GM18951 (cell line): Measurements from ENCODE around the gene CST9.
"Not testable (repeated sequence)": the region's sequence is repeated elsewhere in the genome, so short reads cannot be mapped to it uniquely, and the experiment has no call there.

Experiments
- POLR2A ChIP-seq: IDR thresholded peaks from 4 replicates; pipeline ENCODE4 v1.6.1; 2011; ENCODE audit warnings: mild to moderate bottlenecking; ENCODE audit not compliant: insufficient read length, insufficient read depth; ENCODE audit errors: extremely low read depth
- in situ Hi-C: fragments of 300-500 bp; cut with MboI; formaldehyde crosslinking; loops from one replicate; pipeline ENCODE4 v1.12.0; 2022; ENCODE audit warnings: low sequenced_read_pairs, mixed read lengths, inconsistent platforms; ENCODE audit not compliant: unreplicated experiment

CST9 gene

DNA sequence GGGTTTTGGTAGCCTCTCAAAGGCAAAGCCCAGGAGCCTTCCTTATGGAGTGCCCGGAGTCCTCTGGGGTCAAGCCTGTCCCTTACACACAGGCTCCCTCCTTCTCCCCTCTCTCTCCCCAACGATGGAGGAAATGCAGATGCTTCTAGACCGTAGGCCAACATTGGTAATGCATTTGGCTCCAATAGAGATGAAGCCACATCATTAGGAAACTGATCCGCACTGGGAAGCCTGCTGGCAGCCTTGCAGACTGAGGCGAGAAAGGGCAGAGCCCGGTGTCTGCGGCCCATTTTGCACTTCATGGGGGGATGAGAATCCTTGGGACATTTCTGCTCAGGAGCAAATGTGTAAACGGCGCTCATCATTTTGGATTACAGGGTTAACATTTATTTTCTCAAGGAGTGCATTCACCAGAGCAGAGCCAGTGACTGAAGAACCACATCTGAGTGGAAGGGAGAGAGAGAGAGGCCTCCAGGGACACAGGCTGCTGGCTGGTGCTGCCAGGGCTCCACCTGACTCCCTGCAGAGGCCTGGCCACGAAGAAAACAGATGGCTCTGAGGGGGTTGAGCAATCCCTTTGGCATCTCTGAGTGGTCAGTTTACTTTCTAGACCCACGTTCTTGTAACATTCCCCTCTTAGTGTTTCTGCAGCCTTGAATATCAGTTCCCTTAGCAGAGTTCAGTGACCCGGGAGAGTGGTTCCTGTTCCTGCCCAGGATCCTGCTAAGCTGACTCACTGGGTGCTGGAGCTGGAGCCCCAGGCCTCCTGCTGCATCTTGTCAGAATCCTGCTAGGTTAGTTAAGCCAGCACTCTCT is 36.4 kb upstream of the CST9 start:
- TF ChIP-seq POLR2A, result no peak
- in situ Hi-C loops, result no loop called here

- no peak for TF ChIP-seq POLR2A
- in situ Hi-C loops, result no loop called here
These were observed 35.3 kb upstream of the CST9 start for GRCh38 chr20:23640671-23641667.

DNA sequence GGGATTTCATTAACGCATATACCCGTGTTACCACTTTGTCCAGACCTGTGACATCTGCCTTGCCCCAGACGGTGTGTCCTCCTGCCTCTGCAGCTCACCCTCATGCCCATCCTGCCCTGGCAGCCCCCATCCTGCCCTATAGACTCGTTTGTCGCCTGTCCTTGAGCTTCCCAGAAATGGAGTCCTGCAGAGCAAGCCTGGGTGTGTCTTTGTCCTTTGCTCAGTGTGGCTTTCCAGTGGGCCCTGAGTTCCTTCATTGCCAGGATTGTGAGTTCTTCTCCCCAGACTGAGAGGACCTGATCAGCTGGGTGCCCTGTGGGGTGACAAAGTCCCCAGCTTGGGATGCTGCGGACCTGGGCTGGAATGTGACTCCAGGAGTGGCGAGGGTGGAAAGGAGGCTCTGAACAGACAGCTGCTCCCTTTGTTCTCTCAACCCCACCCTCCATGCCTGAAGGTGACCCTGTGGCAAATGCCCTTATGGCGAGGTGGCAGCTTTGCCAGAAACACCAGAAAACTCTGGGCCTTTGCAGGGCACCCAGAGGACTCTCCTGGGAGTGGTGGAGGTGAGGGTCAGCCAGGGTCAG is 34.4 kb upstream of the CST9 start:
- in situ Hi-C loops, result no loop called here
- TF ChIP-seq POLR2A, result no peak

GRCh38 chr20:23639490-23639958 is 33.8 kb upstream of the CST9 start:
- in situ Hi-C loops, result no loop called here
- no peak for TF ChIP-seq POLR2A

- in situ Hi-C loops, result no loop called here
- TF ChIP-seq POLR2A, result no peak
These were observed 32.6 kb upstream of the CST9 start for GRCh38 chr20:23638309-23638708.

DNA sequence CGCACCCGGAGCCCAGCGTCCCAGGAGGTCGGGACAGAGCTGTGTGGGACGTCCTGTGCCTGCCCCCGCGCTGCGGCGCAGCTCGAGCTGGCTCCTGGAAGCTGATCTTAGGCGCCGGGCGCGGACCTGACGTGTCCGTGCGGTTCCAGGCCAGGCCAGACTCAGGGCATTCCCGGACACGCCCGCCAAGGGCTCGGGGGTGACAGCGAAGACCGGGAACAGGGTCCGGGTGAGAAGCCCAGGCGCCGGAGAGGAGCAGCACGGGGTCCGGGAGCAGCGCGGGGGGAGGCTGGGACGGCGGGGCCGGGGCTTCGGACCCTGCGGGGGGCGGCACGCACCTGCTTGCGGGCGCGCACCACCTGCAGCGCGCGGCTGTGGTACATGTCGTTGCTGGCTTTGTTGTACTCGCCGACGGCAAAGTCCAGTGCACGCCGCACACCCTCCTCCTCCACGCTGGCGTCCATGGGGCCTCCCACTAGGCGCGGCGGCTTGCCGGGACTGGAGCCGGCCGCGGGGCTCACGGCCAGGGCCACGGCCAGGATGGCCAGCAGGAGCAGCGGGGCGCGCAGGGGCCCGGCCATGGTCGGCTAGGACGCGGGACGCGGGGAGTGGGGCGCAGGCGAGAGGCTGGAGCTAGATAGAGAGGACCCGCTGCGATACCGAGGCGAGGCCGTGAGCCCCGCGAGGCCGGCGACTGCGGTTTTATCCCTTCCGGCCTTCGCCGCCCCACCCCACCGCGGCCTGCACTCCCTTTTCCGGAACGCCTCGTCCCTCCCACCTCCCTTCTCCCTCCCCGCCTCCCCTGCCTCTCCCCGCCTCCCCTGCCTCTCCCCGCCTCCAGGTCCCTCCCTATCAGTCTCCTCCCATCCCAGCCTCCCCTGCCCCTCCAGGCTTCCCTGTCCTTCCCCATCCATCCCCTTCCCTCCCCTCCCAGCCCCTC is 31.8 kb upstream of the CST9 start, which contains the start of gene CST3:
TSS of gene CST3 (minus strand) at position 674 of the 940 bp plus-strand sequence. CDS start at position 581, 93 bp downstream.
- in situ Hi-C loops, result no loop called here
- peak; percentile 81 for TF ChIP-seq POLR2A

- no peak for TF ChIP-seq POLR2A
These were observed 31.2 kb upstream of the CST9 start for GRCh38 chr20:23636908-23637281.

GRCh38 chr20:23636182-23636907 is 30.6 kb upstream of the CST9 start:
- TF ChIP-seq POLR2A, result no peak
- in situ Hi-C loops, result no loop called here

More at GRCh38 chr20:23636908-23637281, 31.2 kb upstream of the CST9 start:
- in situ Hi-C loops, result no loop called here

GRCh38 chr20:23635768-23636090 is 30.0 kb upstream of the CST9 start:
- in situ Hi-C loops, result not testable (repeated sequence)

DNA sequence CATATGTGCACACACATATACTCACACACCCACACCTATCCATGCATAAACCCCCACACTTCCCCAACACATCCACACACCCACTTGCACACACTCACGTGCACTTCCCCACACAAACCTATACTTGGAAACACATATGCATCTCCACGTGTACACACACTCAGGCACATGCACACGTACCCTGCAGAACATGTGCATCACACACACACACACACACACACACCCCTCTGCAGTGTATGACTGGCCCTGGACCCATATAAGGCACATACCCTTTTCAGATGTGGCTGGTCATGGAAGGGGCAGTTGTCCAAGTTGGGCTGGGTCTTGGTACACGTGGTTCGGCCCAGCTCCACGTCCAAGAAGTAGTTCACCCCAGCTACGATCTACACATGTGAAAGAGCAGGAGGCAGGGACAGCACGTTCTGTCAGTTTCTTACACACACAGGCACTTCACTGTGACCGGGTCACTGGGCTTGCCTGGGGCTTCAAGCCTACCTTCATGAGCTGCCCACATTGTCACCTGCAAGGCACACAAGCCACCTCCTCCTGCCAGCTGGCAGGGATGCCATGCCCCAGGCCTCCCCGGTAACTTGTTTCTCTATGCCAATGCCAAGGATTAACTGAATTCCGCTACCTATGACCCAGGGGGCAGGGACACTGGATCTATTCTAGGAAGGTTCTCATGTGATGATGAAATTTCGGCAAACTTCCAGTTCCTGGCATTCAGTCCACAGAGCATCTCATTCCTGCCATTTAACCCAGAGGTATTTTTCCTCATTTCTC is 29.5 kb upstream of the CST9 start:
- in situ Hi-C loops, result no loop called here
- TF ChIP-seq POLR2A, result no peak

DNA sequence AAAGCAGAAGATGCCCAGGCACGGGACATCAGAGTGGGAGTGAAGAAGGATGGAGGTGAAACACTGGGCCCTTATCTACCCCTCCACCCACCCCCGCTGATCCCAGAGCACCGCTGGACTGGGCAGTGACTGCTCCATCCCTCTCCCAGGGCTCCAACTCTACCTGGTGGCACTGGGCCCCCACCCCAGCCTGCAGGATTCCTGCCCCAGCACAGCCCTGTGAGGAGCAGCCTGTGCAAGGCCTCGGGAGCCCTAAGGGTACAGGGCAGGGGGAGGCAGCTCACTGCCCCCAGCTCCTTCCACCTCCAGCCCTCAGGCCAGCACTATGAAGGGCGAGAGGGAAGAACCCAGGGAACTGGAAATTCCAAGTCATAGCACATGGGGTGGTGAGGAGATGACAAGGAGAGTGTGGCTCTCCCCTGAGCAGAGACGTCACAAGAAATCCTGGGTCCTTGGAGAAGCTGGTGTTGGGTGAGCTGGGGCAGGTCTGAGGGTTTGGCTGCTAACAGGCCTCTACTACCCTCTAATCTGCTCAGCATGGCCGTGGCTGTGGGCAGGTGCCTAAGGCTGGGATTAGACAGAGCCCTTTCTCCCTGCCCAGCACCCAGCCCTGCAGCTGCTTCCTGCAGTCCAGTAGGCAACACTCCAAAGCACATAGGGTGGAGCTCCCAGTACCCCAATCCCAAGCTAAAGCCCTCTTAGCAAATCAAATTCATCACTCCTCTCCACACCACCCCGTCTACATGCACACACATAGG is 28.5 kb upstream of the CST9 start:
- in situ Hi-C loops, result no loop called here
- no peak for TF ChIP-seq POLR2A
